Measurements from ENCODE around the gene KCNQ5.
A peak's percentile ranks its signal among the peaks of the same experiment; 100 is the strongest.

KCNQ5 gene

GRCh38 chr6:73123632-73124329 lies 501.9 kb downstream of the KCNQ5 start:
- H3K4me3 ChIP-seq (ENCODE audit: low read depth, low read length) = no peak overlapping the region
- no peak for TF ChIP-seq CTCF (IDR thresholded peaks at IDR 0.05; ENCODE audit: low read depth, low read length, missing control alignments)
- in situ Hi-C loops (cut with HindIII; ENCODE audit: low sequenced_read_pairs) = no loop called here
- no peak for DNase-seq (ENCODE audit: low read depth)

GRCh38 chr6:73129653-73130443 lies 508.0 kb downstream of the KCNQ5 start:
- DNase-seq (ENCODE audit: low read depth) = peak; percentile 72
- in situ Hi-C loops (cut with HindIII; ENCODE audit: low sequenced_read_pairs) = loop anchor here (5.0 kb wide), 2 partner anchors 52 to 513 kb away; no protein-coding TSS in a partner anchor
- H3K4me3 ChIP-seq (ENCODE audit: low read depth, low read length) = no peak overlapping the region
- peak; percentile 99 for TF ChIP-seq CTCF (IDR thresholded peaks at IDR 0.05; ENCODE audit: low read depth, low read length, missing control alignments)

GRCh38 chr6:73131706-73132105 lies 509.8 kb downstream of the KCNQ5 start:
- no peak for TF ChIP-seq CTCF (IDR thresholded peaks at IDR 0.05; ENCODE audit: low read depth, low read length, missing control alignments)
- no peak overlapping the region for H3K4me3 ChIP-seq (ENCODE audit: low read depth, low read length)
- in situ Hi-C loops (cut with HindIII; ENCODE audit: low sequenced_read_pairs) = no loop called here
- DNase-seq (ENCODE audit: low read depth) = no peak

GRCh38 chr6:73134588-73134987 lies 512.7 kb downstream of the KCNQ5 start:
- H3K4me3 ChIP-seq (ENCODE audit: low read depth, low read length) = no peak overlapping the region
- peak; percentile 23 for TF ChIP-seq CTCF (IDR thresholded peaks at IDR 0.05; ENCODE audit: low read depth, low read length, missing control alignments)
- DNase-seq (ENCODE audit: low read depth) = no peak
- in situ Hi-C loops (cut with HindIII; ENCODE audit: low sequenced_read_pairs) = no loop called here

- in situ Hi-C loops (cut with HindIII; ENCODE audit: low sequenced_read_pairs) = no loop called here
- TF ChIP-seq CTCF (IDR thresholded peaks at IDR 0.05; ENCODE audit: low read depth, low read length, missing control alignments) = no peak
- no peak for DNase-seq (ENCODE audit: low read depth)
- no peak overlapping the region for H3K4me3 ChIP-seq (ENCODE audit: low read depth, low read length)
Measured at GRCh38 chr6:73139681-73140383, 518.0 kb downstream of the KCNQ5 start.

GRCh38 chr6:73143551-73143950 lies 521.7 kb downstream of the KCNQ5 start:
- in situ Hi-C loops (cut with HindIII; ENCODE audit: low sequenced_read_pairs) = no loop called here
- H3K4me3 ChIP-seq (ENCODE audit: low read depth, low read length) = no peak overlapping the region
- DNase-seq (ENCODE audit: low read depth) = no peak
- TF ChIP-seq CTCF (IDR thresholded peaks at IDR 0.05; ENCODE audit: low read depth, low read length, missing control alignments) = no peak

Data from astrocyte of the cerebellum (primary cell).